Neuronal stem cell (in vitro differentiated cells): ENCODE results near the gene NPEPPS.
"Not testable (repeated sequence)": the region's sequence is repeated elsewhere in the genome, so short reads cannot be mapped to it uniquely, and the experiment has no call there.

Experiments
- DNase-seq: peaks from one replicate; pipeline ENCODE4 v3.0.0-alpha.2; 2013; ENCODE audit warnings: low spot score
- H2AFZ ChIP-seq: one replicate; pipeline ENCODE4 v1.6.1; 2013; ENCODE audit warnings: mild to moderate bottlenecking, low read length, inconsistent platforms
- H2AK5ac ChIP-seq: 2 replicates; pipeline ENCODE4 v1.6.1; 2013; ENCODE audit warnings: low read depth, mild to moderate bottlenecking, inconsistent platforms, low read length, moderate library complexity, mixed read lengths
- H2BK120ac ChIP-seq: 2 replicates; pipeline ENCODE4 v1.6.1; 2013; ENCODE audit warnings: low read depth, mild to moderate bottlenecking, inconsistent platforms, low read length, moderate library complexity, mixed read lengths
- H2BK12ac ChIP-seq: one replicate; pipeline ENCODE4 v1.6.1; 2013; ENCODE audit warnings: low read length, inconsistent platforms
- H2BK15ac ChIP-seq: 2 replicates; pipeline ENCODE4 v1.6.1; 2013; ENCODE audit warnings: mild to moderate bottlenecking, low read length, inconsistent platforms, mixed read lengths
- H2BK5ac ChIP-seq: one replicate; pipeline ENCODE4 v1.6.1; 2013; ENCODE audit warnings: inconsistent platforms, mild to moderate bottlenecking, low read length, moderate library complexity
- H3K14ac ChIP-seq: one replicate; pipeline ENCODE4 v1.6.1; 2013; ENCODE audit warnings: low read length, inconsistent platforms
- H3K18ac ChIP-seq: 2 replicates; pipeline ENCODE4 v1.6.1; 2013; ENCODE audit warnings: low read length, inconsistent platforms
- H3K23ac ChIP-seq: 2 replicates; pipeline ENCODE4 v1.6.1; 2013; ENCODE audit warnings: low read depth, mild to moderate bottlenecking, mixed read lengths, low read length, inconsistent platforms; ENCODE audit not compliant: poor library complexity
- H3K27ac ChIP-seq: replicated peaks from 3 replicates; pipeline ENCODE4 v1.5.1; 2013; ENCODE audit warnings: low read length, inconsistent platforms
- H3K27me3 ChIP-seq, 3 experiments: 2 replicates each; pipeline ENCODE4 v1.6.1; 2013; ENCODE audit warnings: low read length in 3 of 3, mild to moderate bottlenecking in 2 of 3, inconsistent platforms in 1 of 3, low read depth in 1 of 3, mixed read lengths in 1 of 3, moderate library complexity in 1 of 3; ENCODE audit not compliant: control insufficient read depth in 3 of 3, insufficient read depth in 3 of 3
- H3K36me3 ChIP-seq, 2 donors: replicated peaks in 1 of 2; 2 replicates each; pipeline ENCODE4 v1.6.1; 2013; ENCODE audit warnings: low read length in 2 of 2; ENCODE audit not compliant: control insufficient read depth in 2 of 2, insufficient read depth in 2 of 2
- H3K4ac ChIP-seq: 2 replicates; pipeline ENCODE4 v1.6.1; 2013; ENCODE audit warnings: inconsistent platforms, mild to moderate bottlenecking, low read length, moderate library complexity
- H3K4me1 ChIP-seq, 2 donors: 1 replicate in 1 of 2; 2 replicates in 1 of 2; pipeline ENCODE4 v1.6.1; 2013; ENCODE audit warnings: low read length in 2 of 2, low read depth in 1 of 2; ENCODE audit not compliant: control insufficient read depth in 2 of 2, insufficient read depth in 1 of 2
- H3K4me2 ChIP-seq: one replicate; pipeline ENCODE4 v1.6.1; 2013; ENCODE audit warnings: mild to moderate bottlenecking, low read length, inconsistent platforms; ENCODE audit not compliant: insufficient read depth, poor library complexity, severe bottlenecking
- H3K4me3 ChIP-seq, 2 donors: 2 replicates each; pipeline ENCODE4 v1.5.1; 2013; ENCODE audit warnings: low read length in 2 of 2, mild to moderate bottlenecking in 2 of 2, inconsistent platforms in 1 of 2, moderate library complexity in 1 of 2
- H3K79me1 ChIP-seq: one replicate; pipeline ENCODE4 v1.6.1; 2013; ENCODE audit warnings: low read depth, mild to moderate bottlenecking, inconsistent platforms, low read length, moderate library complexity
- H3K9ac ChIP-seq: one replicate; pipeline ENCODE4 v1.6.1; 2013; ENCODE audit warnings: mild to moderate bottlenecking, low read depth, low read length, inconsistent platforms; ENCODE audit not compliant: poor library complexity
- H3K9me3 ChIP-seq, 2 donors: replicated peaks in 1 of 2; 2 replicates each; pipeline versions ENCODE3 to v1.6.1; 2013; ENCODE audit warnings: low read length in 2 of 2, mild to moderate bottlenecking in 2 of 2, inconsistent platforms in 1 of 2, low read depth in 1 of 2, mixed read lengths in 1 of 2, moderate library complexity in 1 of 2; ENCODE audit not compliant: control insufficient read depth in 2 of 2, insufficient read depth in 1 of 2
- H4K8ac ChIP-seq: one replicate; pipeline ENCODE4 v1.6.1; 2013; ENCODE audit warnings: low read depth, mild to moderate bottlenecking, inconsistent platforms, low read length, moderate library complexity
- H4K91ac ChIP-seq: one replicate; pipeline ENCODE4 v1.6.1; 2013; ENCODE audit warnings: low read length, low read depth, mild to moderate bottlenecking, inconsistent platforms; ENCODE audit not compliant: poor library complexity
- WGBS, 2 donors: extraction: QIAGEN DNeasy Blood & Tissue Kit; methylation state at CpG; one replicate each; pipeline ENCODE4 v1.1.7; 2013; ENCODE audit warnings: missing lambda C conversion rate in 2 of 2, mixed read lengths in 1 of 2; ENCODE audit not compliant: insufficient read length in 2 of 2, insufficient replicate concordance in 1 of 2; ENCODE audit errors: extremely low coverage in 2 of 2; 5-methylcytosine and 5-hydroxymethylcytosine counted together

Gene NPEPPS

DNA sequence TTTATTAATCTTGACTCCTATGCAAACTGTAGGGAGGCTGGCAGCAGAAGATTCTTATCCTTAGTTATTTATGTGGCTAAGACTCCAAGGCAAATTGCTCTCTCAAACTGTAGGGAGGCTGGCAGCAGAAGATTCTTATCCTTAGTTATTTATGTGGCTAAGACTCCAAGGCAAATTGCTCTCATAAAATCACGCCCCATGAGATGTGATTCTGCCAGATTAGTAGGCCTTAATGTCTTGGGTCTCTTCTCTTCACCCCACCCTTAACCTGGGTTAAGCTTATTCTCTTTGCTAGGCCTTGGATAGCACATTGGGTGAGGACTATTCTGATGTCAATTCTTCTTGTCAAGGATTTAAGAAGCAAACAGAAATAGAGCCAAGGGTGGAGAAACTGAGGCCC lies 9.5 kb upstream of the NPEPPS start:
- H3K23ac ChIP-seq, H2AK5ac ChIP-seq, H2BK120ac ChIP-seq, H3K4me2 ChIP-seq, H3K4me1 ChIP-seq, H3K79me1 ChIP-seq, H3K14ac ChIP-seq, H3K36me3 ChIP-seq, H3K9ac ChIP-seq, H3K4ac ChIP-seq, H4K8ac ChIP-seq, H3K18ac ChIP-seq, H3K9me3 ChIP-seq, H2BK15ac ChIP-seq, H3K27ac ChIP-seq, H2AFZ ChIP-seq, H2BK12ac ChIP-seq, H2BK5ac ChIP-seq, DNase-seq, H4K91ac ChIP-seq, H3K27me3 ChIP-seq, H3K4me3 ChIP-seq: not testable (repeated sequence)
- WGBS, 2 donors: no CpG with 5 or more reads among the region's 1 CpG

GRCh38 chr17:47522341-47522740 lies 8.6 kb upstream of the NPEPPS start:
- not testable (repeated sequence) for H3K27ac ChIP-seq, H4K8ac ChIP-seq, H2BK12ac ChIP-seq, H4K91ac ChIP-seq, H3K4ac ChIP-seq, H3K9me3 ChIP-seq, H2BK5ac ChIP-seq, H3K23ac ChIP-seq, H2BK15ac ChIP-seq, H3K4me1 ChIP-seq, H3K27me3 ChIP-seq, H2AK5ac ChIP-seq, H3K9ac ChIP-seq, DNase-seq, H2BK120ac ChIP-seq, H2AFZ ChIP-seq, H3K4me3 ChIP-seq, H3K79me1 ChIP-seq, H3K18ac ChIP-seq, H3K14ac ChIP-seq, H3K4me2 ChIP-seq, H3K36me3 ChIP-seq

GRCh38 chr17:47531233-47531820 lies 419 bp downstream of the NPEPPS start:
- not testable (repeated sequence) for H2BK12ac ChIP-seq, H4K8ac ChIP-seq, H3K4me1 ChIP-seq, H2BK5ac ChIP-seq, H3K36me3 ChIP-seq, H3K9me3 ChIP-seq, H2AK5ac ChIP-seq, H4K91ac ChIP-seq, H3K23ac ChIP-seq, H3K27me3 ChIP-seq, H2BK15ac ChIP-seq, H3K18ac ChIP-seq, H2BK120ac ChIP-seq, H3K79me1 ChIP-seq, H3K14ac ChIP-seq, H3K4ac ChIP-seq
- H3K4me3 ChIP-seq: peak overlapping the region; percentile 79 to 82
- peak overlapping the region; percentile 75 for H2AFZ ChIP-seq
- DNase-seq: peak; percentile 2
- WGBS, 2 donors: no CpG with 5 or more reads among the region's 61 CpGs
- H3K4me2 ChIP-seq: peak overlapping the region; percentile 11
- H3K9ac ChIP-seq: peak overlapping the region; percentile 60
- peak overlapping the region; percentile 82 for H3K27ac ChIP-seq

DNA sequence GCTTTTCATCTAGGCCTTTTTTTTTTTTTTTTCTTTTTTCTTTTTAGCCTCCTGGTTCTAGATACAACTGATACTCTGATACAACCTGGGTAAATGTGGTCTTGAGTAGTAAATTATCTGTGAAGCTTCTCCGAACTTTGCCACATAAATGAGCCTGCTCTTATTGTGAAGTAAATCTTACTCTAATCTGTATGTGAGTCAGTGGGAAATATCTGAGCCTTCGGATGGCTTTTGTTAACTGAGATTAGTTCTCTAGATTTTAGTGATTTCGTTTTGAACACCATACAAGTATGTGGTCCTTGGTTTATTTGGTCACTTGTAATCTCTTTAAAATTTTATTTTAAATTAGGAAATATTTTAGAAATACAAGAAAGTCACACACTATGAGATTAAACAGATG lies 8.2 kb downstream of the NPEPPS start:
- not testable (repeated sequence) for H3K4ac ChIP-seq, H2BK120ac ChIP-seq, H3K18ac ChIP-seq, H3K4me3 ChIP-seq, DNase-seq, H3K4me1 ChIP-seq, H3K27me3 ChIP-seq, H3K79me1 ChIP-seq, H2BK12ac ChIP-seq, H4K91ac ChIP-seq, H3K4me2 ChIP-seq, H3K23ac ChIP-seq, H2BK5ac ChIP-seq, H3K27ac ChIP-seq, H3K14ac ChIP-seq, H3K9ac ChIP-seq, H4K8ac ChIP-seq, H2AFZ ChIP-seq, H2AK5ac ChIP-seq, H2BK15ac ChIP-seq, H3K9me3 ChIP-seq
- WGBS, 2 donors: no CpG with 5 or more reads among the region's 3 CpGs
- peaks cover 0 to 13% of the 10 kb centered on the region in 2 donors for H3K36me3 ChIP-seq
